HepG2 (cell line): ENCODE results near the gene ZSCAN31. TPM values are rescaled to one million over a fixed set of nuclear protein-coding genes. Genes with fewer than 3 reads are reported as not detected.
A peak's percentile ranks its signal among the peaks of the same experiment; 100 is the strongest.

Source experiments
- ARID2 ChIP-seq: sonication (generic); formaldehyde crosslinking; IDR thresholded peaks from 2 replicates; pipeline ENCODE4 v1.8.1; 2022; ENCODE audit warnings: mild to moderate bottlenecking, missing genetic modification reagents, borderline replicate concordance
- ATRX ChIP-seq: sonication (generic); formaldehyde crosslinking; IDR thresholded peaks from 2 replicates; pipeline ENCODE4 v1.4.0; 2020; ENCODE audit warnings: missing genetic modification reagents, borderline replicate concordance
- BRF2 ChIP-seq: sonication (generic); formaldehyde crosslinking; IDR thresholded peaks from 2 replicates; pipeline ENCODE4 v1.8.1; 2022; ENCODE audit warnings: mild to moderate bottlenecking, missing genetic modification reagents
- CHCHD3 ChIP-seq: sonication (generic); formaldehyde crosslinking; IDR thresholded peaks from 2 replicates; pipeline ENCODE4 v1.8.0; 2022; ENCODE audit warnings: mild to moderate bottlenecking, missing genetic modification reagents, moderate library complexity
- IRF2 ChIP-seq: IDR thresholded peaks from 2 replicates; pipeline ENCODE4 v1.6.1; 2018; ENCODE audit warnings: missing genetic modification reagents, missing compliant biosample characterization
- MIER3 ChIP-seq: IDR thresholded peaks from 2 replicates; pipeline ENCODE4 v1.6.1; 2016; ENCODE audit warnings: missing compliant biosample characterization, borderline replicate concordance
- NRL ChIP-seq: sonication (generic); formaldehyde crosslinking; IDR thresholded peaks from 2 replicates; pipeline ENCODE4 v1.5.0; 2020; ENCODE audit warnings: missing genetic modification reagents, mild to moderate bottlenecking, moderate library complexity, borderline replicate concordance
- RARA ChIP-seq: IDR thresholded peaks from 2 replicates; pipeline ENCODE4 v1.6.1; 2016; ENCODE audit warnings: missing genetic modification reagents, missing compliant biosample characterization
- RORA ChIP-seq: sonication (generic); formaldehyde crosslinking; IDR thresholded peaks from 2 replicates; pipeline ENCODE4 v1.5.0; 2020; ENCODE audit warnings: mild to moderate bottlenecking, missing genetic modification reagents, moderate library complexity
- TBP ChIP-seq: sonication (generic); formaldehyde crosslinking; IDR thresholded peaks from 2 replicates; pipeline ENCODE4 v1.5.0; 2020; ENCODE audit warnings: missing genetic modification reagents
- TEAD3 ChIP-seq: optimal IDR thresholded peaks from 2 replicates; pipeline ENCODE3; 2016; ENCODE audit warnings: borderline replicate concordance
- THRA ChIP-seq: sonication (generic); formaldehyde crosslinking; IDR thresholded peaks from 2 replicates; pipeline ENCODE4 v1.4.0; 2020; ENCODE audit warnings: missing genetic modification reagents, borderline replicate concordance
- ZBTB39 ChIP-seq: sonication (generic); formaldehyde crosslinking; IDR thresholded peaks from 2 replicates; pipeline ENCODE4 v1.5.0; 2020; ENCODE audit warnings: missing genetic modification reagents
- ZBTB44 ChIP-seq: sonication (generic); formaldehyde crosslinking; IDR thresholded peaks from 2 replicates; pipeline ENCODE4 v1.4.0; 2020; ENCODE audit warnings: missing genetic modification reagents
- ZC3H4 ChIP-seq: sonication (generic); formaldehyde crosslinking; IDR thresholded peaks from 2 replicates; pipeline ENCODE4 v1.4.0; 2020; ENCODE audit warnings: missing genetic modification reagents, borderline replicate concordance
- ZFP36L1 ChIP-seq: sonication (generic); formaldehyde crosslinking; IDR thresholded peaks from 2 replicates; pipeline ENCODE4 v1.8.0; 2022; ENCODE audit warnings: mild to moderate bottlenecking, missing genetic modification reagents, moderate library complexity
- ZKSCAN1 ChIP-seq: fragments of 150-350 bp; IDR thresholded peaks from 2 replicates; pipeline ENCODE4 v1.6.1; 2014; ENCODE audit warnings: low read length
- ZNF513 ChIP-seq: sonication (generic); formaldehyde crosslinking; conservative IDR thresholded peaks from 2 replicates; pipeline ENCODE4 v1.5.0; 2020; ENCODE audit warnings: missing genetic modification reagents
- ZNF652 ChIP-seq: IDR thresholded peaks from 2 replicates; pipeline ENCODE4 v1.6.1; 2016; ENCODE audit warnings: low read depth, borderline replicate concordance
- ZNF879 ChIP-seq: sonication (generic); formaldehyde crosslinking; IDR thresholded peaks from 2 replicates; pipeline ENCODE4 v1.8.1; 2023; ENCODE audit warnings: missing genetic modification reagents
- polyA plus RNA-seq, 8 experiments: library from polyadenylated mRNA; depleted of rRNA in 3 of 8; stranded (reverse) in 7 of 8; unstranded in 1 of 8; fragments of >200 nt; fragmentation: Illumina TruSeq in 4 of 8; extraction: Trizol in 4 of 8; gene quantifications; 2 replicates each; pipeline versions ENCODE4 v1.2.1 to v1.2.3, GENCODE V29; 2011 to 2016; ENCODE audit warnings: low read depth in 4 of 8, missing spikeins in 1 of 8, mixed read lengths in 1 of 8; ENCODE audit not compliant: insufficient read depth in 1 of 8
- total RNA-seq, 5 experiments: library from RNA; depleted of rRNA; stranded (reverse); fragments of >200 nt; fragmentation: Illumina TruSeq; extraction: Trizol; gene quantifications; 2 replicates each; pipeline ENCODE4 v1.2.3, GENCODE V29; 2016; ENCODE audit warnings: low read depth in 1 of 5

ZSCAN31 gene
- total and polyA plus RNA-seq, 2 of the 13 experiments (the other 11 are each of a cell fraction or from before 2014, with no cell fraction given), result 5.3 to 6.2 TPM

GRCh38 chr6:28349892-28350737 is 14.2 kb upstream of the ZSCAN31 start, which contains the start of gene ZKSCAN3 (continued):
- TF ChIP-seq ZNF513 (CRISPR knock-in tag) (no peak), IRF2 (CRISPR knock-in tag) (peak; percentile 91), ZC3H4 (CRISPR knock-in tag) (no peak), ZFP36L1 (CRISPR knock-in tag) (no peak), RARA (CRISPR knock-in tag) (no peak), ZBTB44 (CRISPR knock-in tag) (no peak), ZKSCAN1 (no peak), RORA (CRISPR knock-in tag) (no peak), MIER3 (CRISPR knock-in tag) (no peak), BRF2 (CRISPR knock-in tag) (peak; percentile 77; the same call in 1 of the 2 replicates), TEAD3 (CRISPR knock-in tag) (peak; percentile 62), ZBTB39 (CRISPR knock-in tag) (no peak), CHCHD3 (CRISPR knock-in tag) (no peak), NRL (peak; percentile 93), ATRX (no peak), THRA (peak; percentile 63; the same call in 1 of the 2 replicates), ZNF652 (CRISPR knock-in tag) (peak; percentile 92), TBP (no peak), ZNF879 (CRISPR knock-in tag) (peak; percentile 87; the same call in 1 of the 2 replicates), ARID2 (CRISPR knock-in tag) (0 out of 2 replicates have a peak, but pooled peaks have one; percentile 36)
